ENCODE results near the gene ABAT.

- TF ChIP-seq CTCF (IDR thresholded peaks at IDR 0.05; ENCODE audit: poor library complexity) (no peak), EZH2phosphoT487 (IDR thresholded peaks at IDR 0.05; ENCODE audit: low read depth, severe bottlenecking, unreplicated experiment) (no peak), EZH2 (IDR thresholded peaks at IDR 0.05; ENCODE audit: borderline replicate concordance) (no peak)
Measured at GRCh38 chr16:8753416-8754054, 79.1 kb downstream of the ABAT start.
